Measurements from ENCODE around the gene ATG5.
"Not testable (repeated sequence)": the region's sequence is repeated elsewhere in the genome, so short reads cannot be mapped to it uniquely, and the experiment has no call there.

Gene ATG5

DNA sequence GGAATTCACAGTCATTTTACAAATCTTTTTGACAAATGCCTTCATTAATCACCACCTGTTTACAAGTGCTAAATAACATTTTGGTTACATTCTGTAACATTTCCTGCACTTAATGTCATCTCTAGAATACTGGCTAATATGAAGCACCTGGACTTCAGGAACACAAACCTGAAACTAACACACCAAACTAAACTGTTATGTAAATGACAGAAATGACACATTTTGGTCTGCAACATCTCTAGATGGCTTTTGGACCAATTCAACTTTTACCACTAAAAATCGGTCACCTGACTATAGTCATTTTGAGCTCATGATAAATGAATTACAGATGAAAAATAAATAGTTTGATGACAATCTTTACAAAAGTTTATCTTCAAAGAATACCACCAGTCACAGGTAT, 80.6 kb downstream of the ATG5 start:
- H3K27me3 ChIP-seq: no peaks in the 10 kb centered on the region
- H3K27ac ChIP-seq: no peak overlapping the region
- no peaks in the 10 kb centered on the region for H3K9me3 ChIP-seq
- intact Hi-C loops (cut with DNase I; ENCODE audit: low total_unique reads): no loop called here
- peaks cover 0 to 13% (median 0%) of the 10 kb centered on the region in 4 donors for H3K4me1 ChIP-seq
- no peak for DNase-seq
- no peak overlapping the region for H3K4me3 ChIP-seq
- H3K36me3 ChIP-seq: peaks cover 0 to 16% (median 0%) of the 10 kb centered on the region in 3 donors
- TF ChIP-seq CTCF (IDR thresholded peaks at IDR 0.05): no peak

DNA sequence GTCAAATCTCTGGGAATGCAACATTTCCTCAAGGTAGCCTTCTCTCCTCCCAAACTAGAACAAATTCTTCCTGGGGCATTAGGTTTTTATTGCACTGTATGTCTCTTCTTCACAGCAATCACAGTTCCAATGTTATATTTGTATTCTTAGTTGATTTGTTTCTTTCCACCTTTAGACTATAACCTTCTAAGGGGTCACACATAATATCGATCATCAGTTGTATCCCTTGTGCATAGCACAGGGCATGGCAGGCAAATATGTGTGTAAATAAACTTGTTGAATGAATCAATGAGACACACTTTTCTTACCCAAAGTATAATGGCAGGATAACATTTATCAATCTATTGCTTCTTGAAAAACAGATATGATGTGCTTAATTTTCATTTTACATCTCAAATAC, 81.0 kb downstream of the ATG5 start:
- Histone ChIP-seq H3K27me3 (no peaks in the 10 kb centered on the region), H3K27ac (no peak overlapping the region), H3K4me1 (peaks cover 0 to 13% (median 0%) of the 10 kb centered on the region in 4 donors), H3K36me3 (peaks cover 0 to 16% (median 0%) of the 10 kb centered on the region in 3 donors), H3K4me3 (no peak overlapping the region), H3K9me3 (no peaks in the 10 kb centered on the region)
- intact Hi-C loops (cut with DNase I; ENCODE audit: low total_unique reads): no loop called here
- DNase-seq: no peak
- TF ChIP-seq CTCF (IDR thresholded peaks at IDR 0.05): no peak

DNA sequence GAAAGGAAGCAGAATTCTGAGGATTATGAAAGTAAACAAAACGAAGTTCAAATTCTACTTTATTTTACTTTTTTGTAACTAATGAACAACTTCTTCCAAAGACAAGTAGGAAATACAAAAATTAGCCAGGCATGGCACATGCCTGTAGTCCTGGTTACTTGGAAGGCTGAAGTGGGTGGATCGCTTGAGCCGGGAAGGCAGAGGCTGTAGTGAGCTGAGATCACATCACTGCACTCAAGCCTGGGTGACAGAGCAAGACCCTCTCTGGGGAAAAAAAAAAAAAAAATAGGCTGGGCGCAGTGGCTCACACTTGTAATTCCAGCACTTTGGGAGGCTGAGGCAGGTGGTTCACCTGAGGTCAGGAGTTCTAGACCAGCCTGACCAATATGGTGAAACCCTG, 82.3 kb downstream of the ATG5 start:
- Histone ChIP-seq H3K27me3 (no peaks in the 10 kb centered on the region), H3K36me3 (peaks cover 0 to 16% (median 0%) of the 10 kb centered on the region in 3 donors), H3K4me3 (no peak overlapping the region), H3K27ac (no peak overlapping the region), H3K9me3 (no peaks in the 10 kb centered on the region), H3K4me1 (peaks cover 0 to 13% (median 0%) of the 10 kb centered on the region in 4 donors)
- DNase-seq: no peak
- no peak for TF ChIP-seq CTCF (IDR thresholded peaks at IDR 0.05)
- intact Hi-C loops (cut with DNase I; ENCODE audit: low total_unique reads): no loop called here

DNA sequence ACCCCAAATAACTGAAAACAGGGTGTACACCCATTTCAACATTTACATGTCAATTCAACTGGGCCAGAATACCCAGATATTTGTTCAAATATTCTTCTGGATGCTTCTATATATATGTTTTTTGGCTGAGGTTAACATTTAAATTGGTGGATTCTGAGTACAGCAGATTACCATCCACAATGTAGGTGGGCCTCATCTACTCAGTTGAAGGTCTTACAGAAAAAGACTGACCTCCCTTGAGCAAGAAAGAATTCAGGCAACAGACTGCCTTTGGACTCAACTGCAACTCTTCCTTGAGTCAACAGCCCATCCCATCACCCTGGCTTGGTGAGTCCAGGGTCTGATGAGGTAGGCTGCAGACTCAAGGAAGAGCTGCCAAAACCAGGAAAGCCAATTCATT, 84.1 kb downstream of the ATG5 start:
- Histone ChIP-seq H3K9me3 (no peaks in the 10 kb centered on the region), H3K4me1 (peaks cover 0 to 10% (median 0%) of the 10 kb centered on the region in 4 donors), H3K27me3 (no peaks in the 10 kb centered on the region), H3K36me3 (peaks cover 0 to 8% (median 0%) of the 10 kb centered on the region in 3 donors), H3K4me3 (no peak overlapping the region), H3K27ac (no peak overlapping the region)
- DNase-seq: no peak
- intact Hi-C loops (cut with DNase I; ENCODE audit: low total_unique reads): no loop called here
- no peak for TF ChIP-seq CTCF (IDR thresholded peaks at IDR 0.05)

DNA sequence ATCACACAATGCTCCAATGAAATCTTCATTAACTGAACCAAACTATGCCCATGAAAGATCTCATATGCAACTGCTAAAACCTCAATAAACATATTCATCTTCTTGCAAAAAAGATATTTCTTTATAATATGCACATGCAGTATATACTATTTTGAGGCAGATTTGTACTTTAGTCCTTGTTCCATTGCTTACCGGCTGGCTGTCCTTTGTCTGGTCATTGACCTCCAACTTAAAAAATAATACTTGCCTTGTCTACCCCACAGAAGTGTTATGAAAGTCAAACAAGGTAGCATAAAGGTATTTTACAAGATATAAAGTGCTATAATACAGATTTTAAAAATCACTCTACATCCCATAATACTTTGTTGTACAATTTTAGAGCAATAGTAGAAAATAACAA, 88.3 kb downstream of the ATG5 start:
- no peaks in the 10 kb centered on the region for H3K27me3 ChIP-seq
- no peaks in the 10 kb centered on the region for H3K4me1 ChIP-seq
- no peak for DNase-seq
- intact Hi-C loops (cut with DNase I; ENCODE audit: low total_unique reads): no loop called here
- H3K27ac ChIP-seq: no peak overlapping the region
- H3K4me3 ChIP-seq: no peak overlapping the region
- H3K9me3 ChIP-seq: no peaks in the 10 kb centered on the region
- no peak for TF ChIP-seq CTCF (IDR thresholded peaks at IDR 0.05)
- H3K36me3 ChIP-seq: peaks cover 0 to 8% (median 0%) of the 10 kb centered on the region in 3 donors

- H3K27ac ChIP-seq; H3K4me1 ChIP-seq; H3K4me3 ChIP-seq; H3K36me3 ChIP-seq; intact Hi-C loops (cut with DNase I; ENCODE audit: low total_unique reads); H3K9me3 ChIP-seq; DNase-seq; H3K27me3 ChIP-seq: not testable (repeated sequence)
Measured at GRCh38 chr6:106229876-106230445, 95.6 kb downstream of the ATG5 start.
